Sciatic nerve (tissue), 2 donors: ENCODE data around the gene CD46. TPM values are rescaled to one million over a fixed set of nuclear protein-coding genes. Genes with fewer than 3 reads are reported as not detected.

ENCODE experiments used
- ATAC-seq: fragments of 200-7000 bp; cut with Tn5 transposase; one replicate; pipeline ENCODE4 v1.9.1; 2020; ENCODE audit warnings: mild to moderate bottlenecking, moderate library complexity
- DNase-seq: peaks from one replicate; pipeline ENCODE4 v3.0.0-alpha.2; 2020; ENCODE audit warnings: low spot score
- intact Hi-C: fragments of 100-400 bp; cut with DNase I; formaldehyde crosslinking; loops from one replicate; pipeline ENCODE4 v1.14.2; 2022
- total RNA-seq: library from RNA; stranded (reverse); fragmentation: NEBNext Ultra II Directional; extraction: Animal tissue kit (Norgen Biotek cat#: 25700); gene quantifications from one replicate; pipeline ENCODE4 v1.2.1, GENCODE V29; 2021
- donor health status: DM: no; HTN: no; CAD: no.
- donor health status: DM: no; HTN: no; CAD: no.

The CD46 gene
- total RNA-seq, 1 donor from 2014 or later = 186 TPM

DNA sequence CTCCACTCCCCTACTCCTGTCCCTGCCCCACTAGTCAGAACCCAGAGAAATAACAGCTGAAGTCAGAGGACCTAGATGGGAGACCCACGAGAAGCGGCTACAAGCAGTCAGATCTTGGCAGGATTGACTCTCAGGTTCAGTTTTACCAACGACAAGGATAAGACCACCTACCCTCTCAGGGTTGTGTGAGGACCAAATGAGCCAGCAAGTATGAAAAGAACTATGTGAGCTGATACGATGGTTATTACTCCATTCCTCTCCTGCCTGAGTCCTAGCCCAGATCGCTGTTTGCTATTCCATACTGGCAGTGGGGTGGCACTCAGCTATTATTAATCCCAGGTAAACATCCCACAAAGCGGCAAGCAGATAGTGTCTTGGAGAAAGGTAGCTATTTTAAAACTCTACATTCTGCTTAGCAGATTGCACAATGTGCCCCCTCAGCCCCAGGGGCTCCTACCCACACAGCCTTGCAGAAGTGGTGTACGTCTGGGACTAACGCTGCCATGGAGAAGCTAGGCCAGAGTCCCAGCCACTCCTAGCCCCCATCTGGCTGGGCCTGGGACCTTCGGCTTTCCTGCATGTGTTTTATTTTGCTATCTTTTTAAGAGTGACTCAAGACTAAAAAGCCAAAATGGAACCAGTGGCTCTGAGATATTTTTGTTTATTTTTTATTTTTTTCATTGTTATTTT is 58.9 kb downstream of the CD46 start:
- DNase-seq = no peak
- intact Hi-C loops = loop anchor here (5.0 kb wide), 1 partner anchor 213 kb away; no protein-coding TSS in a partner anchor
- no peak for ATAC-seq

DNA sequence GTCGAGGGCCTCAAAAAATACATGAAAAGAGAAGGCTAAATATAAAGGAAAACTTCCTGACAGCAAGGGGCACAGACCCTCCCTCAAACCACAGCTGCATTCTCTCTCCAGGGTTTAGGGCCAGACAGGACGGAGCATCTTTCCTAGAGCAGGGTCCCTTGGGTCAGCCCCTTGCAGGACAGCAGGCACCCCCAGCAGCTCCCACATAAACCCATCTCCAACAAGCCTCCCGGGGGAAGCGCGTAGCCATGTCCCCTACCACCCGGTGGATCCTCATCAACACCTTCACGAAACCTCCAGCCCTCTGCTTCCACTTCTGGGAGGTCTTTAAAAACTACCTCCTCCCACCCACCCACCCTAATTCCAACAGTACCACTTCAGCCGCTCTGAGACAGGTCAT is 59.5 kb downstream of the CD46 start:
- no peak for DNase-seq
- no peak for ATAC-seq
- intact Hi-C loops = loop anchor here (5.0 kb wide), 1 partner anchor 214 kb away; no protein-coding TSS in a partner anchor

DNA sequence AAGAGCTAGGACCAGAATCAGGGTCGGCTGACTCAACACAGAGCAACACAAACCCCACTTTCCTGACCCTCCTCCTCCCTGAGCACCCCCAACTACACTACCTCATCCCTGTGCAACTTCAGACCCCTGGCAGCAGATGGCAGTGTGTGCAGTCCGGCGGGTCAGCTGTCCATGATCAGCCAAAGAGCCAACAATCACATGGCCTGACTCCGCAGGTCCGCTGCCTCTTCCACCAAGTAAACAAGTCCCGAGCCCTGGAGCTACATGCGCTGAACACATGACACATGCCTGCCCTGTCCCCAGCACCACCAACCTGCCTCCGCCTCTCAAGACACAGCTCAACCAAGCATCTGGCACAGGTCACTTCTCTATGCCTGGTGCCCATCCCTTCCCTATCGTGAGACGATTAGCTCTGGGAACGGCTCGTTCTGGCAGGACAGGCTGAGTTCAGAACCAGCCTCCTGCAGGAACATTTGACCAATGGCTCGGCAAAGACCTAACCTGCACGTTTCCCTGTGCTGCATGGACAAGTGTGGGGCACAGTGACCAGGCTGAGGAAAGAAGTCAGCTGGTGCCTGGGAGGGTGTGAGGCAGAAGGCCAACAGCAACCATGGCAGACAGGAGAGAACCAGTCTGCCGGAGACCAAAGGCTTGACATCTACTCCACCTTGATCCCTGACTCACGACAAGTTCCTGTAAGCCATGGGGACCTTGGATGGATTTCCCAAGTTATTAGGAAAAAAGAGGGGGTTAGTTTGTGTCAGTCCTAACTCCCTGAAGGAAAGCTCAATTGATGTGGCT is 60.3 kb downstream of the CD46 start:
- DNase-seq (no peak), ATAC-seq (peak; percentile 70)
- intact Hi-C loops = loop anchor here (5.0 kb wide), 1 partner anchor 215 kb away; no protein-coding TSS in a partner anchor

DNA sequence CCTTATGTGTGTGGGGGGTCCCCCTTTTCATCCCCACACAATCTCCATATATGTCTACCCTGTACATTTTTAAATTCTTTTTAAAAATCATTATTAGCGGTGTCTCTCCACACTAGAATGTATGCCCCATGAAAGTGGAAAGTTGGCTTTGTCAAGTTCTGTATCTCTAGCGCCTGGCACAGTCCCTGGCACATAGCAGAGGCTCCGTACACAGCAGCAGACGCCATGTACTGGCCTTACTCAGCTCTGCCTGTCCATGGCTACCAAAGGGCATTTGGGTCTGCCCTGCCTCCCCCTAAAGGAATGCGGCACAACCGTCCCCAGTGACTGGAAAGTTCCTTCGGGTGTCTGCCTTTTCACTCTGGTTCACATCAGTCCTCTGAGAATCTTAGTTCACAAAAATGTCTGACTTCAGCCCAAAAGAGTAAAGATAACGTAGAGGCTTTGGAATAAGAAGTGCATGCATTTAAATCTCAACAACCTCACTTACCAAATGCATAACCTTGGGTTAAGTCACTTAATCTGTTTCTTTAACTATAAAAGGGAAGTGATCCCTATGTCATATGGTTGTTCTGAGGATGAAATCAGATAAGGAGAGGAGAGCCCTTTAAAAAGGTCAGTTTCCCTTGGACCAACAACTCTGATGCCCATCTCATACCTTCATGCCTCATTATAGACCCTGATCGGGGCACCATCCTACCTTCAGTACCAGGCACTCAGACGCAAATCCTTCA is 61.1 kb downstream of the CD46 start:
- no peak for ATAC-seq
- intact Hi-C loops = loop anchor here (5.0 kb wide), 1 partner anchor 216 kb away; no protein-coding TSS in a partner anchor
- no peak for DNase-seq

DNA sequence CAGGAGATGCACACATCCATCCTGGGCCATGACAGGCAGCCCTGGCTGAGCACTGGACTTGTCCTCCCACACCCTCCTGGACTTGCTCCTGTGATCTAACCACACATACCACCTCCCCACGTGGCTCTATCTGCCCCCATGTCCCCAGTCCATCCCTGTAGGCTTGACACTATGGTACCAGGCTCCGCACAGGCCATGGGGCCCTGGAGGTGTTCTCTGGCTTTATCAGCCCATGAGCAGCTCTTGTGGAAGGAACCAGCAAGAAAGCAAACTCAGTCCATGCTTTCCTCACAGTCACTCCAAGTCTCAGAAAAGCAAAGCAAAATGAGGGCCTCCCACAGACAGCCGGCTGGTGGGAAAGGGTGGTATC is 61.6 kb downstream of the CD46 start:
- ATAC-seq (no peak), DNase-seq (no peak)
- intact Hi-C loops = loop anchor here (5.0 kb wide), 1 partner anchor 216 kb away; no protein-coding TSS in a partner anchor

DNA sequence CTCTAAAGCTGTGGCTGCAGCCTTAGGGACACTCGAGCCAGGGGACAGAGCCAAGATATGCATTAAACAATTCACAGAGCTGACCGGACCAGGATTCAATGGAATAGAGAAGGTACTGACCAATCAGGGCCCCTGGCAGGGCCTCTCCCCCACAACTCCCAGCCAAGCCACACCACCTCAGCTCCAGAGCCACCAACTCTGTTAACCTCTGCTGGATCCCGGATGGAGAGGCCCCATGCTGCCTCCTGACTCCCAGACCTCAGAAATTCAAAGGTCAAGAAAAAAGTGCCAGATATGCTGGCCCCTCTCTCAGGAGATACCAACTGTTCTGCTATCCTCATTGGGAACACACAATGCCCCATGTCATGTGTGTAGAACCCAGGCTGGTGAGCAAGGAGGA is 62.1 kb downstream of the CD46 start:
- DNase-seq = no peak
- ATAC-seq = no peak
- intact Hi-C loops = loop anchor here (5.0 kb wide), 1 partner anchor 217 kb away; no protein-coding TSS in a partner anchor

DNA sequence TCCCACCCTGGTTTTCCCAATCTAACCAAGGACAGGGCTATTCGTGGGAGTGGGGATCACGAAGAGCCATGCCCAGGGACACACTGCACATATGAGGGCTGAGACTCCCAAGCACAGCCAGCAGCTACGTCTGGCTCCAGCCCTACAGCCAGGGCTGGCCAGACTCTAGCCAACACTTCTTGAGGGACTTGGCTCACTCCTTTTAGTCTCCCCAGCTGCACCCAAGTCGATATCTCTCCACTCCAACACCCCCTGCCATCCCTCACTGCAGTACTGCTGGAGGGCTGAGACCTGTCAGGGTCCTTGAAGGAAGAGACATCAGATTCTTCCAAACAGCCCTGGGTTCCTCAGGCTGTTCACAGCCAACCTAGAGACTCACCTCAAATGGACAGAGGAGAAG is 62.6 kb downstream of the CD46 start:
- ATAC-seq (no peak), DNase-seq (no peak)
- intact Hi-C loops = loop anchor here (5.0 kb wide), 1 partner anchor 217 kb away; no protein-coding TSS in a partner anchor

DNA sequence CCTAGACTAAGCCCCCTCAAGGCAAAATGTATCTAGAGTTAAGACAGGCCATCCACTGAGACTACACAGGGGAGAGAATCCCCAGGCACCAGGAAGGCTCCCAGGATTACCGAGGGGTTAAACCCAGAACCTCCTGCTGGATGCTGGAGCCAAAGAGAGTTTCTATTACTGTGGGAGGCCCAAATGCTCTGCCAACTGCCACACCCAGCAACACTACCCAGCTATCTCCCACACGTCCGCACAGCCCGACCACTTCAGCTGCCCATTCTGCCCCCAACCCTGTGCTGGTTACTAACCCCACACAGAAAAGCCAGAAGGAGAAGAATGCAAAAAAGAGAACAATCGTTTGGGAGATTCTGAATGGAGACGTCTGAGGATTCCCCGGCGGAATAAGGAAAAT is 63.6 kb downstream of the CD46 start:
- DNase-seq = no peak
- intact Hi-C loops = no loop called here
- no peak for ATAC-seq

DNA sequence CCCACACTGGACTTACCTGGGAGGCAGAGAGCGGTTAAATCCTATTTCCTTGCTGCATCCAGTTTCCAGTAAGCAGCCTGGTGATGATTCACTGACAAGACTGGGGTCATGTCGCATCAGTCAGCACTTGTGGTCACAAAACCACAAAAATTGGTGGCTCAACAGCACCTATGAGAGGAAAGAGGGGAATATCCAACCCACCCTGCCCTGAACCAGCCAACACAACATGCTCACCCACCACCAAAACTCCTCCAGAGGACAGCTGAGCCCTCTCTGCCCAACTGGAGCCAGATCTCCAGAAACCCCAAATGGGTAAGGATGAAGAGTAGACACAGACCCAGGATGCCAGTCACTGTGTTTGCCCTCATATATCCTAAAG is 64.0 kb downstream of the CD46 start:
- DNase-seq (no peak), ATAC-seq (no peak)
- intact Hi-C loops = no loop called here

DNA sequence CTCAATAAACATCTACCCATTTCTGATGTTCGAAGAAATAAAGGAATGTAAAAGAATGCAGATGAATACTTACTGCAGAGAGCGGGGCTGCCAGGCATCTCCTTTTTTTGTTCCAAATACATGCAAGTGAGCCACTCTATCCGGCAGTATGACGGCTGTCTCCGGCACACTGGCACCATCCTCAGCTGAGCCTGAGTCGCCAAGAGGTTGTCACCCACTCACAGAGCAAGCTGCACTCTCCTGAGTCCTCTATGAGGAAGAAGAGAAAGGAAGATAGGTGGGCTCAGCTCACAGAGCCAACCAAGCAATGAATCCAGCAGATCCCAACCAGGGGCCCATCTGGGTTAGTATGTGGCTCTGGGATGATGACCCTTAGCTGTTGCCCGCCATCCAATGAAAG is 65.3 kb downstream of the CD46 start:
- DNase-seq (no peak), ATAC-seq (no peak)
- intact Hi-C loops = no loop called here

DNA sequence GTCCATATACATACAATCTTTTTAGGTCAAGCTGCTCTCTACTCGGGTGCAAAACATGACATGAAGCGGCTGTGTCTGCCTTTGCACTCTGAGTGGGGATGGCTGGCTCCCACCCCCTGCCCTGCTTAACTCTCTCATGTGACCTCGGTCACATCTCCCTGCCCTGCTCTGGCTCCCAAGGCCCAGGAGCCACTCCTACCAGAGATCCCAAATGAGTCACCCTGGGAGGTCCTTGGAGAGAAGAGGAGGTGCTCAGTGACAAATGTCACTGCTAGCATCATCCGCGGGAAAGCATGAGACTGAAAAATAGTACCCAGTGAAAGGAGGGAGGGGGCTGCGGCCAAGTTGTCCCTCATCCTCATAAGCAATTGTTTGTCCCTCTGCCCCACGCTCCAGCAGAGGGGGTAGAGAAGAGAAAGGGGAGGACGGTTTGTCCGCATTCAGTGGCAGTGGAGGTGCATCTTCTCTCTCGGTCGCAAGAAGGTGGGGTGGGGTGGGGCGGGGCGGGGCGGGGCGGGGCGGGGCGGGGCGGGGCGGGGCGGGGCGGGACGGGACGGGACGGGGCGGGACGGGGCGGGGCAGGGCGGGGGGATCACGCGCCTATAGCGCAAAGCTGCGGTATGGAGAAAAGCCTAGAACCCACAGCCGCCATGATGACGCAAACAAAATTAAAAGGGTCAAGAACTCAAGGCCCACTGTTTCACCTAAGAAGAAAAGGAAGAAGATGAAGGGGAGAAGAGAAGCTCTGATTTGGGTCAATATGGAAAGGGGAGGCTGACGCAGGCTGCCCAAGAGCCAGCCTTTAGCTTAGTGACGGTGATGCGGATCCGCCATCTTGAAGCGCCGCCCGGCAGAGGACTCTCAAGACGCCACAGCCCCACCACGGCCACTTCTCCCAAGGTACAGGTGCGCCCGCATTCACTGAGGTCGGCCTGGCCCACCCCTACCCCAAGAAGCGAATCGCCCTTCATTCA is 66.2 kb downstream of the CD46 start:
- intact Hi-C loops = no loop called here
- no peak for ATAC-seq
- no peak for DNase-seq

DNA sequence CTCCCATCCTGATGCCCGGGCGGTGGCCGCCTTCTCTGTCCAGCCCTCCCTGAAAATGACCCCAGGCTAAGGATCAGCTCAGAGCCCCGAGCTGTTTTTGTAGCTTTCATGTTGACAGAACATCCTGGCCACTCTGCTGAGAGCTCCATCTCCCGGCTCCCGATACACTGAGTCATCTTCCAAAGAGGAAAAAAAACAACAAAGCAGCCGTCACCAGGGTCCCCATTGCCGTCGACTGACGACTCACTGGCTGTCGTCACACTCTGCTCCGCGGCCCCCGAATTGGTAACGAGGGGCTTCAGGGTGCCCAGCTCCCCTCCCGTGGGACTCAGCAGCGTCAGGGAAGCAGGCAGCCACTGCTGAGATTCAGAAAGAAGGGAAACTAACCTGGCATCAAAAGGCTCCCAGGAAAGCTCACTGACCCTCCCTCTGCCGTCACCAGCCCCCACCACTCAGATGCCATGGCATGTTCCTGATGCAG is 67.2 kb downstream of the CD46 start:
- intact Hi-C loops = no loop called here
- DNase-seq (no peak), ATAC-seq (no peak)

DNA sequence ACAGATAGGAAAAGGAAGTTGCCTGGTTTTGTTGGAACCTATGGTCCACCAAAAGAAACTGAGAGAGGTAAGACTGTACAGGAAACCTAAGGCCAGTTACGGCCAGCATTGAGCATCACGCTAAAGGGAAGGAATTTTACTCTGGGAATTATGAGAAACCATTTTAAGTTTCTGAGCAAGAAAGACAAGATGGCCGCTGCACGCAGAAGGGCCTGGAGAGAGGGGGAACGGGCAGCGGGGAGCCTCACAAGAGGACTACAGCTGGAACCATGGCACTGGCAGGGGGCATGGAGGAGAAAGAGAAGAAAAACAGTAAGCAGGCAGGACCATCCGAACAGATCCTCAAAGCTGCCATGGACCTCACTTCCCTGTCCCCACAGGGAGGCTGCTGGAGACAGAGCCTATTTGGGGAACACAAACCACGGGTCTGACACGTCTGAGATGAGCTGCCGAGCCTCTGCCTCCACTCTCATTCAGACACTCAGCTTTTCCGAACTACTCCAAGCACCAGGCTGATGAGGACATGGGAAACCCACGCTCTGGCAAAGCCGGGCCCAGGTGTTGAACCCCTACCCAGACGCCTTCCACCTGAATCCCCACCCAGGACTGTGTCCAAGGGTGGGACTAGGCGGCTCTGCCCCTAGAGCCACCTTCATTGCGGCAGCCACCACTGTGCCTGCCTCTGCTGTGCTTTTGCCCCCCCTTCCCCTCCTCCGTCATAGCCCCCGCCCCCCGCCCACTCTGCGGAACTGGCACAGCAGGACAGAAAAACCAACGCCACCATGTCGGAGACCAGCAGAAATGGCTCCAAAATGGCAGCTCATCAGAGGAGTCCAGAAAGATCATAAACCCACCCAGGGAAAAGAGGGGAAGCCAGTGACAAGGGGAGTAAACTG is 69.0 kb downstream of the CD46 start:
- no peak for ATAC-seq
- intact Hi-C loops = no loop called here
- no peak for DNase-seq

DNA sequence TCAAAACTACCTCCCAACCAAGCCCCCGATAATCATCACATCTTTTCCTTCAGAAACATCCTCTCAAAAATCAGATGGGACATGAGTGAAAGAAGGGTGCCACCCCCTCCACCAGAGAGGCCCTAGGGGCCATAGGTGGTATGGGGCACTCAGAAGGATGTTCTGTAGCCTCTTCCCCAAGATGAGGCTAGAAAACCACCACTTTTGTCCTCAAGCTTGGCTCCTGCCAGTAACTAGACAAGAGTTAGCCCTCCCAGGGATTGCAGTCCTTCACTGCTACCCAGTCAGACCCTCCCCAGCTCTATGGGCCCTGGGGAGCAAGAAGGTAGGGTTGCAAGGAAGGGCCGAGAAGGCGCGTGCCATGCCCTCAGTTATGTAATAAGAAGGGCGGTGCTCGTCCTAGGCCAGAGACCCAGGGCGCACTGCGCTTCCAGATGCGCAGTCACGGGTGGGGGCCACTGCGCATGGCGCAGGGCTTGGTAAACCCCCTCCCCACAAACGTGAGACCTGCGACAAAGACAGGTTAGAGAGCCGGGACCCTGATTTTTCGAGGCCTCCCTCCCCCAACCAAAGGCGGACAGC is 69.7 kb downstream of the CD46 start:
- DNase-seq = no peak
- ATAC-seq = no peak
- intact Hi-C loops = no loop called here

DNA sequence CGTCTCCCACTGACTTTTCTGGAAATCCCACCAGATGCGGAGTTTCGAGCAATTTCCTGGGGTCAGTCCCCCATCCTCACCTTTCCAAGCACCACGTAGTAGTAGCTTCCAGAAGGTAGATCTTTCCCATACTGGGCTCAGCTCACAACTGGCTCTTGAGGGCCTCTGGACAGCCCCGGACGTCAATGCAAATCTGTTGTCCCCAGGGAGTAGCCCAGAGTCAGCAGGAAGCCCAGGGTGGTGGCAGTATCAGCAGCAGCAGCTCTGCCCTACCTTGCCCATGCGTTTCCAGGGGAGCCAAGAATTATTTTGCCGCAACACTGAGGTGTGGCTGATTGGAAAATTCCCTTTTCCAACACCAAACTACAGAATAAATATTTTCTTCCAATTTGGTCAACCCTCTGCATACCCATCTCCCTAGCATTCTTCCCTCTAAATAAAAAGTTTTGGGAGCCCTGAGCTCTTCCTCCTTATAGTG is 70.3 kb downstream of the CD46 start:
- intact Hi-C loops = no loop called here
- ATAC-seq = no peak
- no peak for DNase-seq

DNA sequence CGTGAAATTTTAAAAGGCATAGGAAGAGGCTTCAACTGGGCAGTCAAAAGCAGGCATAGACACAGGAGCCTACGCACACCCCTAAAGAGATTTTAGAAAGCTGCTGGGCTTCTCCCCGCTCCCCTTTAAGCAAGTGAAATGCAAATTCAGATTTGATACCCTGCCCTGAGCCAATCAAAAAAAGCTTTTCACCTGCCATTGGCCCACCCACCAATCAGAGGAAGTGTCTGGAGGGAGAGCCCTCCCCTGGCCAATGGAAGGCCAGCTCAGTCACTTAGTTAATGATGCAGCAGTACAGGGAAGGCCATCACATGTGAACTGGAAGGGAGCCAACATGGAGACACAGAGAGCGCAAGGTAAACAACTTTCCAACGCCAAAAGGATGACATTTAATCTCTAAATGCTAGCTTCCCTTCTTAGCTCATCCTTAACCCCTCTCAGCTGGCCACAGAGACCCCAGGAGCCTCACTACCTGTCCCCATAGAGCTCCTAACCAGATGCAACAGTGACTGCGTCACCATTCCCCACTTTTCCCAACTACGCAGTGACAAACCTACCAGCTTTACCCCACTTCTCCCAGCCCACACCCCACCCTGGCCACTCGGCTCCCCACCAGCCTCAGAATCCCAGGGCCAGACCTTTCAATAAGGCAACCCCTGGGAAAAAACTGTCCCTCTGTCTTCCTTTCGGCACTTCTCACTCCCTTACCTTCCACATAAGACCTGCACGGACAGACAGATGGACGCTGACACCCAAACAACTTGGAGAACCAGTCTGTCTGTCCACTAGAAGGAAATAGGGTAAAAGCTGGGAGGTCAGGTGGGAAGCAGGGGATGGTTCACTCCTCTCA is 71.0 kb downstream of the CD46 start:
- intact Hi-C loops = no loop called here
- DNase-seq (peak; percentile 91), ATAC-seq (peak; percentile 90)
